MM.1S (cell line): ENCODE data around the gene ZNF335.

Source experiments
- DNase-seq: peaks from one replicate; pipeline ENCODE4 v3.0.0-alpha.2; 2015
- H2AFZ ChIP-seq: fragments of 300-600 bp; sonication (generic); 2 replicates; pipeline ENCODE4 v1.6.0; 2016; ENCODE audit warnings: antibody characterized with exemption, low read length
- H3F3A ChIP-seq: fragments of 300-600 bp; sonication (generic); 2 replicates; pipeline ENCODE4 v1.6.1; 2016; ENCODE audit warnings: mild to moderate bottlenecking, antibody characterized with exemption, low read length, moderate library complexity, mixed read lengths; ENCODE audit not compliant: insufficient read depth
- H3K27ac ChIP-seq: fragments of 300-600 bp; sonication (generic); 2 replicates; pipeline ENCODE4 v1.5.1; 2016; ENCODE audit warnings: mild to moderate bottlenecking, low read length
- H3K27me3 ChIP-seq: fragments of 300-600 bp; sonication (generic); replicated peaks from 2 replicates; pipeline ENCODE4 v1.6.0; 2016; ENCODE audit warnings: low read length; ENCODE audit not compliant: insufficient read depth
- H3K36me3 ChIP-seq: fragments of 300-600 bp; sonication (generic); replicated peaks from 2 replicates; pipeline ENCODE4 v1.6.1; 2016; ENCODE audit warnings: mild to moderate bottlenecking, low read length, mixed read lengths; ENCODE audit not compliant: insufficient read depth
- H3K4me1 ChIP-seq: fragments of 300-600 bp; sonication (generic); 2 replicates; pipeline ENCODE4 v1.6.1; 2016; ENCODE audit warnings: low read length, mixed read lengths
- H3K4me2 ChIP-seq: fragments of 300-600 bp; sonication (generic); 2 replicates; pipeline ENCODE4 v1.6.0; 2016; ENCODE audit warnings: low read depth, low read length
- H3K4me3 ChIP-seq: fragments of 300-600 bp; sonication (generic); 2 replicates; pipeline ENCODE4 v1.5.1; 2016; ENCODE audit warnings: low read length, mixed read lengths
- H3K79me2 ChIP-seq: fragments of 300-600 bp; sonication (generic); 2 replicates; pipeline ENCODE4 v1.6.1; 2016; ENCODE audit warnings: mixed run types, low read length, mixed read lengths
- H3K9ac ChIP-seq: fragments of 300-600 bp; sonication (generic); 2 replicates; pipeline ENCODE4 v1.6.1; 2016; ENCODE audit warnings: low read length, mixed read lengths
- H3K9me2 ChIP-seq: fragments of 300-600 bp; sonication (generic); replicated peaks from 2 replicates; pipeline ENCODE4 v1.6.1; 2016; ENCODE audit warnings: mild to moderate bottlenecking, low read length, mixed read lengths; ENCODE audit not compliant: insufficient read depth
- H3K9me3 ChIP-seq: fragments of 300-600 bp; sonication (generic); replicated peaks from 2 replicates; pipeline ENCODE4 v1.6.1; 2016; ENCODE audit warnings: mild to moderate bottlenecking, low read length, mixed read lengths; ENCODE audit not compliant: insufficient read depth
- H4K20me1 ChIP-seq: fragments of 300-600 bp; sonication (generic); 2 replicates; pipeline ENCODE4 v1.6.1; 2016; ENCODE audit warnings: mild to moderate bottlenecking, low read length, moderate library complexity, mixed read lengths; ENCODE audit not compliant: insufficient read depth
- CTCF ChIP-seq: fragments of 300-600 bp; sonication (generic); IDR thresholded peaks from 2 replicates; pipeline ENCODE4 v1.5.1; 2016; ENCODE audit warnings: antibody characterized with exemption, low read length, mixed read lengths
- EZH2 ChIP-seq: fragments of 300-600 bp; sonication (generic); optimal IDR thresholded peaks from 2 replicates; pipeline ENCODE3; 2017; ENCODE audit warnings: low read depth, mild to moderate bottlenecking, antibody characterized with exemption, low read length, mixed read lengths
- EZH2phosphoT487 ChIP-seq: fragments of 300-600 bp; sonication (generic); IDR thresholded peaks from 2 replicates; pipeline ENCODE4 v1.6.1; 2018; ENCODE audit warnings: antibody characterized with exemption, low read length

The ZNF335 gene

GRCh38 chr20:45938727-45939438 is 33.1 kb downstream of the ZNF335 start:
- Histone ChIP-seq H3K9me2 (no peaks in the 10 kb centered on the region), H3K36me3 (peaks cover 2% of the 10 kb centered on the region; the same call in 1 of the 2 replicates), H3K79me2 (peaks cover 30% of the 10 kb centered on the region), H3F3A (peaks cover 2% of the 10 kb centered on the region; the same call in 1 of the 2 replicates), H3K27ac (no peak overlapping the region), H3K27me3 (no peaks in the 10 kb centered on the region), H3K4me1 (no peaks in the 10 kb centered on the region), H2AFZ (no peak overlapping the region), H3K4me3 (no peak overlapping the region), H4K20me1 (no peaks in the 10 kb centered on the region), H3K9me3 (no peaks in the 10 kb centered on the region), H3K9ac (no peak overlapping the region), H3K4me2 (no peak overlapping the region)
- no peak for DNase-seq
- TF ChIP-seq EZH2 (no peak), CTCF (no peak), EZH2phosphoT487 (no peak)

- H3K9ac ChIP-seq: no peak overlapping the region
- H4K20me1 ChIP-seq: no peaks in the 10 kb centered on the region
- peaks cover 4% of the 10 kb centered on the region; the same call in 1 of the 2 replicates for H3F3A ChIP-seq
- no peak overlapping the region for H2AFZ ChIP-seq
- H3K27ac ChIP-seq: no peak overlapping the region
- no peak overlapping the region for H3K4me3 ChIP-seq
- peaks cover 36% of the 10 kb centered on the region for H3K79me2 ChIP-seq
- H3K36me3 ChIP-seq: peaks cover 2% of the 10 kb centered on the region; the same call in 1 of the 2 replicates
- H3K4me2 ChIP-seq: no peak overlapping the region
- peaks cover 4% of the 10 kb centered on the region; the same call in 1 of the 2 replicates for H3K4me1 ChIP-seq
- no peaks in the 10 kb centered on the region for H3K9me2 ChIP-seq
- TF ChIP-seq CTCF: no peak
- TF ChIP-seq EZH2phosphoT487: no peak
- no peak for TF ChIP-seq EZH2
- DNase-seq: no peak
- H3K27me3 ChIP-seq: no peaks in the 10 kb centered on the region
- no peaks in the 10 kb centered on the region for H3K9me3 ChIP-seq
Measured at GRCh38 chr20:45937765-45938164, 34.2 kb downstream of the ZNF335 start.

GRCh38 chr20:45935416-45936046 is 36.5 kb downstream of the ZNF335 start:
- peaks cover 2% of the 10 kb centered on the region; the same call in 1 of the 2 replicates for H3K36me3 ChIP-seq
- no peak for TF ChIP-seq EZH2
- H3K9ac ChIP-seq: peak overlapping the region; percentile 51
- peak overlapping the region; percentile 11; the same call in 1 of the 2 replicates for H3K27ac ChIP-seq
- peaks cover 4% of the 10 kb centered on the region; the same call in 1 of the 2 replicates for H3K4me1 ChIP-seq
- no peaks in the 10 kb centered on the region for H3K9me3 ChIP-seq
- peaks cover 36% of the 10 kb centered on the region for H3K79me2 ChIP-seq
- peak overlapping the region; percentile 64 for H2AFZ ChIP-seq
- peak overlapping the region; percentile 63 for H3K4me2 ChIP-seq
- no peak for DNase-seq
- H3K27me3 ChIP-seq: no peaks in the 10 kb centered on the region
- H4K20me1 ChIP-seq: no peaks in the 10 kb centered on the region
- H3F3A ChIP-seq: peaks cover 4% of the 10 kb centered on the region; the same call in 1 of the 2 replicates
- H3K4me3 ChIP-seq: peak overlapping the region; percentile 79
- no peaks in the 10 kb centered on the region for H3K9me2 ChIP-seq
